ENCODE data around the gene NEGR1.

- TF ChIP-seq, protein P1, sequence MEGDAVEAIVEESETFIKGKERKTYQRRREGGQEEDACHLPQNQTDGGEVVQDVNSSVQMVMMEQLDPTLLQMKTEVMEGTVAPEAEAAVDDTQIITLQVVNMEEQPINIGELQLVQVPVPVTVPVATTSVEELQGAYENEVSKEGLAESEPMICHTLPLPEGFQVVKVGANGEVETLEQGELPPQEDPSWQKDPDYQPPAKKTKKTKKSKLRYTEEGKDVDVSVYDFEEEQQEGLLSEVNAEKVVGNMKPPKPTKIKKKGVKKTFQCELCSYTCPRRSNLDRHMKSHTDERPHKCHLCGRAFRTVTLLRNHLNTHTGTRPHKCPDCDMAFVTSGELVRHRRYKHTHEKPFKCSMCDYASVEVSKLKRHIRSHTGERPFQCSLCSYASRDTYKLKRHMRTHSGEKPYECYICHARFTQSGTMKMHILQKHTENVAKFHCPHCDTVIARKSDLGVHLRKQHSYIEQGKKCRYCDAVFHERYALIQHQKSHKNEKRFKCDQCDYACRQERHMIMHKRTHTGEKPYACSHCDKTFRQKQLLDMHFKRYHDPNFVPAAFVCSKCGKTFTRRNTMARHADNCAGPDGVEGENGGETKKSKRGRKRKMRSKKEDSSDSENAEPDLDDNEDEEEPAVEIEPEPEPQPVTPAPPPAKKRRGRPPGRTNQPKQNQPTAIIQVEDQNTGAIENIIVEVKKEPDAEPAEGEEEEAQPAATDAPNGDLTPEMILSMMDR (IDR thresholded peaks at IDR 0.05; ENCODE audit: insufficient read depth, low read depth, low read length): no peak
- TF ChIP-seq EZH2 (IDR thresholded peaks at IDR 0.05; ENCODE audit: insufficient read depth, low read length): no peak
These were observed 98.1 kb downstream of the NEGR1 start for GRCh38 chr1:72184099-72184701.
